Islet precursor cell (in vitro differentiated cells): Measurements from ENCODE around the gene SRRM2.
A peak's percentile ranks its signal among the peaks of the same experiment; 100 is the strongest.

Experiments used
- DNase-seq: peaks from one replicate; pipeline ENCODE4 v3.0.0-alpha.2; 2018

SRRM2 gene

GRCh38 chr16:2779151-2779920 is 26.9 kb downstream of the SRRM2 start:
- DNase-seq, result no peak

GRCh38 chr16:2779978-2780898 is 27.8 kb downstream of the SRRM2 start:
- no peak for DNase-seq

GRCh38 chr16:2782583-2783351 is 30.3 kb downstream of the SRRM2 start:
- no peak for DNase-seq

GRCh38 chr16:2783581-2784357 is 31.3 kb downstream of the SRRM2 start:
- no peak for DNase-seq

GRCh38 chr16:2784358-2785100 is 32.1 kb downstream of the SRRM2 start:
- DNase-seq, result peak; percentile 43

- DNase-seq, result peak; percentile 38
Measured at GRCh38 chr16:2785101-2785991, 32.9 kb downstream of the SRRM2 start.

GRCh38 chr16:2786061-2786825 is 33.8 kb downstream of the SRRM2 start:
- DNase-seq, result no peak

- DNase-seq, result no peak
Measured at GRCh38 chr16:2786826-2787151, 34.4 kb downstream of the SRRM2 start.

- no peak for DNase-seq
Measured at GRCh38 chr16:2787406-2787805, 35.0 kb downstream of the SRRM2 start, which contains the start of gene PRSS33. Gene PRSS33 (minus strand): TSS chr16:2787560. CDS start chr16:2786547, 1,013 bp downstream.

GRCh38 chr16:2787961-2788360 is 35.5 kb downstream of the SRRM2 start:
- DNase-seq, result no peak

- DNase-seq, result no peak
Measured at GRCh38 chr16:2790631-2791030, 38.2 kb downstream of the SRRM2 start.

- peak; percentile 35 for DNase-seq
Measured at GRCh38 chr16:2791174-2791573, 38.7 kb downstream of the SRRM2 start.

GRCh38 chr16:2792940-2793339 is 40.5 kb downstream of the SRRM2 start:
- no peak for DNase-seq

GRCh38 chr16:2795395-2796143 is 43.1 kb downstream of the SRRM2 start:
- DNase-seq, result peak; percentile 64

GRCh38 chr16:2798723-2799204 is 46.3 kb downstream of the SRRM2 start:
- DNase-seq, result peak; percentile 34

- DNase-seq, result peak; percentile 37
Measured at GRCh38 chr16:2799205-2799858, 46.9 kb downstream of the SRRM2 start.

- peak; percentile 46 for DNase-seq
Measured at GRCh38 chr16:2799859-2800226, 47.4 kb downstream of the SRRM2 start.

- no peak for DNase-seq
Measured at GRCh38 chr16:2803545-2804195, 51.2 kb downstream of the SRRM2 start.
